ENCODE measurements around the gene MYT1.

GRCh38 chr20:64234291-64234791, 70.1 kb downstream of the MYT1 start:
- TF ChIP-seq CTCF (IDR thresholded peaks at IDR 0.05) (no peak), ZFX (IDR thresholded peaks at IDR 0.05; ENCODE audit: borderline replicate concordance) (no peak)

Measured in 22Rv1 (cell line).